ENCODE data around the gene LCNL1.

DNA sequence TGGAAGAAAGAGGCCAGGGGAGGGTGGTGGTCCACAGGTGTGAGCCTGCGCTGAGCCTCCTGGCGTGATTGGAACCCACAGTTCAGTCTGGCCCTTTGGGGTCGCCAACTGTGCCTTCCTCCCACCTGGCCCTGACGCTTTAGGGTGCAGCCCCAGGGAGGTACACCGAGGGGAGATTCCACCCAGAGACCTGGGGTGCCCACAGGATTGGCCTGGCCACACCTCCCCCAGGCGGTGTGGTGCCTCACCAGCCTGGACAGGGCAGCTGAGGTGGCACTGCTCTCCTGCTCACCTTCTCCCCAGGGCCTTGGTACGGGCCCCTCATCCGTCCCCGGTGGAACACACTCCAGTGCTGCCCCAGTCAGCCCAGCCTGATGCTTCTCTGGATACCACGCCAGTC, 14.6 kb downstream of the LCNL1 start:
- TF ChIP-seq, protein P1, sequence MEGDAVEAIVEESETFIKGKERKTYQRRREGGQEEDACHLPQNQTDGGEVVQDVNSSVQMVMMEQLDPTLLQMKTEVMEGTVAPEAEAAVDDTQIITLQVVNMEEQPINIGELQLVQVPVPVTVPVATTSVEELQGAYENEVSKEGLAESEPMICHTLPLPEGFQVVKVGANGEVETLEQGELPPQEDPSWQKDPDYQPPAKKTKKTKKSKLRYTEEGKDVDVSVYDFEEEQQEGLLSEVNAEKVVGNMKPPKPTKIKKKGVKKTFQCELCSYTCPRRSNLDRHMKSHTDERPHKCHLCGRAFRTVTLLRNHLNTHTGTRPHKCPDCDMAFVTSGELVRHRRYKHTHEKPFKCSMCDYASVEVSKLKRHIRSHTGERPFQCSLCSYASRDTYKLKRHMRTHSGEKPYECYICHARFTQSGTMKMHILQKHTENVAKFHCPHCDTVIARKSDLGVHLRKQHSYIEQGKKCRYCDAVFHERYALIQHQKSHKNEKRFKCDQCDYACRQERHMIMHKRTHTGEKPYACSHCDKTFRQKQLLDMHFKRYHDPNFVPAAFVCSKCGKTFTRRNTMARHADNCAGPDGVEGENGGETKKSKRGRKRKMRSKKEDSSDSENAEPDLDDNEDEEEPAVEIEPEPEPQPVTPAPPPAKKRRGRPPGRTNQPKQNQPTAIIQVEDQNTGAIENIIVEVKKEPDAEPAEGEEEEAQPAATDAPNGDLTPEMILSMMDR (IDR thresholded peaks at IDR 0.05), result no peak
- no peak for TF ChIP-seq POLR2A (IDR thresholded peaks at IDR 0.05)

Data from Peyer's patch (tissue), 4 donors.